Breast epithelium (tissue), 3 donors: Measurements from ENCODE around the gene AK5.

Experiments used
- POLR2A ChIP-seq: fragments of 450-650 bp; IDR thresholded peaks from one replicate; pipeline ENCODE4 v1.6.1; 2016; ENCODE audit warnings: antibody characterized with exemption, mild to moderate bottlenecking, moderate library complexity
- POLR2AphosphoS5 ChIP-seq, 3 donors: sonication (generic); formaldehyde crosslinking; IDR thresholded peaks; one replicate each; pipeline ENCODE4 v1.6.1; 2017; ENCODE audit warnings: antibody characterized with exemption in 3 of 3
- TF ChIP-seq, protein P1 (sequence below), 3 donors: fragments of 450-650 bp; IDR thresholded peaks; one replicate each; pipeline ENCODE4 v1.5.1; 2016 to 2017; ENCODE audit warnings: antibody characterized with exemption in 3 of 3, mild to moderate bottlenecking in 3 of 3, moderate library complexity in 3 of 3

DNA sequence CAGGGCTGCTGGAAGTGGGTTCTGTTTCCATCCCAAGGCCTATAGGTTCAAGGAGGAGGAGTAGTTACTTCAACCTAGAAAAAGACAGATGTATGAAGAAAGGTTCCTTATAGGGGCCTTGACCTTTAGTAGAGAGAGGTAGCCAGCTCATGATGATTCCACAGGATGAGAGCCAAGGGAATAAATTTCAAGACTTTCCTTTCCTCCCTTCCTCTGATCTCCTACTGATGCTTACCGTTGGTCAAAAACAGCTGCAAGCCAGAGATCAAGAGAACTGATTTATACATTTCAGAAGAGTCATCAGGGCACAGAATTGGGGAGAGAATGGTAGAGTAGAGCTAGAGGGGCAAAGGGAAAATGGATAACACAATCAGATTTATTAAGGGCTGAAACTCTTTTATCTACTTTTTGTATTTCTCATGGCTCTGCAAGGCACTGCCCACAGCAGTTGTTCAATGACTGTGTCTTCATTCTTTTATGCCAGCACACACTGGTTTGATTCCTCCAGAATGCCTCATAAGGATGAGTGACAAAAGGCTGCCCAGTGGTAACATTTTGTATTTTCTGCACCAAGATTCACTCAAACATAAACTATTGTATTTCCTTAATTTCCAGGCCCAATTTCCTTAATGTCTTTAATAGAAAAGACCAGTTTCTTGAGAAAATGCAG is 37.4 kb downstream of the AK5 start:
- TF ChIP-seq, protein P1, sequence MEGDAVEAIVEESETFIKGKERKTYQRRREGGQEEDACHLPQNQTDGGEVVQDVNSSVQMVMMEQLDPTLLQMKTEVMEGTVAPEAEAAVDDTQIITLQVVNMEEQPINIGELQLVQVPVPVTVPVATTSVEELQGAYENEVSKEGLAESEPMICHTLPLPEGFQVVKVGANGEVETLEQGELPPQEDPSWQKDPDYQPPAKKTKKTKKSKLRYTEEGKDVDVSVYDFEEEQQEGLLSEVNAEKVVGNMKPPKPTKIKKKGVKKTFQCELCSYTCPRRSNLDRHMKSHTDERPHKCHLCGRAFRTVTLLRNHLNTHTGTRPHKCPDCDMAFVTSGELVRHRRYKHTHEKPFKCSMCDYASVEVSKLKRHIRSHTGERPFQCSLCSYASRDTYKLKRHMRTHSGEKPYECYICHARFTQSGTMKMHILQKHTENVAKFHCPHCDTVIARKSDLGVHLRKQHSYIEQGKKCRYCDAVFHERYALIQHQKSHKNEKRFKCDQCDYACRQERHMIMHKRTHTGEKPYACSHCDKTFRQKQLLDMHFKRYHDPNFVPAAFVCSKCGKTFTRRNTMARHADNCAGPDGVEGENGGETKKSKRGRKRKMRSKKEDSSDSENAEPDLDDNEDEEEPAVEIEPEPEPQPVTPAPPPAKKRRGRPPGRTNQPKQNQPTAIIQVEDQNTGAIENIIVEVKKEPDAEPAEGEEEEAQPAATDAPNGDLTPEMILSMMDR (IDR thresholded peaks at IDR 0.05) = no peak
- TF ChIP-seq POLR2A = no peak
- TF ChIP-seq POLR2AphosphoS5 (IDR thresholded peaks at IDR 0.05) = no peak
